GM10248 (cell line): ENCODE data around the gene UBE3A.

Experiments
- CTCF ChIA-PET: fragments of 300-600 bp; sonication (Branson Sonifier 250); formaldehyde crosslinking; extraction: SDS; loops from one replicate; lab custom pipeline; 2021; ENCODE audit warnings: antibody characterized with exemption; lab: Yijun Ruan, JAX
- POLR2A ChIA-PET: fragments of 350-650 bp; sonication (Branson Sonifier 250); formaldehyde crosslinking; extraction: SDS; loops from one replicate; lab custom pipeline; 2020; ENCODE audit warnings: antibody characterized with exemption; lab: Yijun Ruan, JAX
- DNase-seq: peaks from one replicate; pipeline ENCODE4 v3.0.0; 2012; ENCODE audit errors: extremely low spot score
- TF ChIP-seq, protein P1 (sequence below): IDR thresholded peaks from 2 replicates; pipeline ENCODE4 v1.5.1; 2012; ENCODE audit warnings: mild to moderate bottlenecking, low read depth; ENCODE audit errors: extremely low read depth, missing control alignments, control extremely low read depth

The UBE3A gene

DNA sequence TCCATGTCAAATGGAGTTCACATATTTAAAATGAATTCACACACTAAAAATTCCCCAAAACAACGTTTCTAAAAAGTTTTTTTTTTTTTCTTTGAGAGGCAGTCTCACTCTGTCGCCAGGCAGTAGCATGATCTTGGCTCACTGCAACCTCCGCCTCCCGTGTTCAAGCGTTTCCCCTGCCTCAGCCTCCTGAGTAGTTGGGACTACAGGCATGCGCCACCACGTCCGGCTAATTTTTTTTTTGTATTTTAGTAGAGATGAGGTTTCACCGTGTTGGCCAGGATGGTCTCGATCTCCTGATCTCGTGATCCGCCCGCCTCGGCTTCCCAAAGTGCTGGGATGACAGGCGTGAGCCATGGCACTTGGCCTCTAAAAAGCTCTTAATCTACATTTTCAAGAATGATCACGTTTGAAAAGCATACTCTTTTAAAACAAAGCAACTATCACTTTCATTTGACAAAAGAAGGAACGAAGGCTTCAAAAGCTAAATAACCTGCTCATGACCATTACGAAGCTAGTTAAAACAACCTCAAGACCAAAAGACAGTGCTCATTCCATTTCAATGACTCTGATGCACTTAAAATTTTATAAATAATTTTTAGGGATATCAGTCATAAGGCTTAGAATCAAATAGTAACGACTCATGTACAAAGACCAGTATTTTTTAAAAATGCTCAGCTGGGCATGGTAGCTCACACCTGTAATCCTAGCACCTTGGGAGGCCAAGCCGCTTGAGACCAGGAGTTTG lies 5.5 kb downstream of the UBE3A start:
- TF ChIP-seq, protein P1, sequence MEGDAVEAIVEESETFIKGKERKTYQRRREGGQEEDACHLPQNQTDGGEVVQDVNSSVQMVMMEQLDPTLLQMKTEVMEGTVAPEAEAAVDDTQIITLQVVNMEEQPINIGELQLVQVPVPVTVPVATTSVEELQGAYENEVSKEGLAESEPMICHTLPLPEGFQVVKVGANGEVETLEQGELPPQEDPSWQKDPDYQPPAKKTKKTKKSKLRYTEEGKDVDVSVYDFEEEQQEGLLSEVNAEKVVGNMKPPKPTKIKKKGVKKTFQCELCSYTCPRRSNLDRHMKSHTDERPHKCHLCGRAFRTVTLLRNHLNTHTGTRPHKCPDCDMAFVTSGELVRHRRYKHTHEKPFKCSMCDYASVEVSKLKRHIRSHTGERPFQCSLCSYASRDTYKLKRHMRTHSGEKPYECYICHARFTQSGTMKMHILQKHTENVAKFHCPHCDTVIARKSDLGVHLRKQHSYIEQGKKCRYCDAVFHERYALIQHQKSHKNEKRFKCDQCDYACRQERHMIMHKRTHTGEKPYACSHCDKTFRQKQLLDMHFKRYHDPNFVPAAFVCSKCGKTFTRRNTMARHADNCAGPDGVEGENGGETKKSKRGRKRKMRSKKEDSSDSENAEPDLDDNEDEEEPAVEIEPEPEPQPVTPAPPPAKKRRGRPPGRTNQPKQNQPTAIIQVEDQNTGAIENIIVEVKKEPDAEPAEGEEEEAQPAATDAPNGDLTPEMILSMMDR: no peak
- DNase-seq: no peak
- ChIA-PET CTCF (interaction anchor here (1.2 to 4.1 kb wide), 3 partner anchors 8 to 22 kb away, joined by 3 to 16 read pairs (median 3); no protein-coding TSS in a partner anchor), POLR2A (no interaction called here)

DNA sequence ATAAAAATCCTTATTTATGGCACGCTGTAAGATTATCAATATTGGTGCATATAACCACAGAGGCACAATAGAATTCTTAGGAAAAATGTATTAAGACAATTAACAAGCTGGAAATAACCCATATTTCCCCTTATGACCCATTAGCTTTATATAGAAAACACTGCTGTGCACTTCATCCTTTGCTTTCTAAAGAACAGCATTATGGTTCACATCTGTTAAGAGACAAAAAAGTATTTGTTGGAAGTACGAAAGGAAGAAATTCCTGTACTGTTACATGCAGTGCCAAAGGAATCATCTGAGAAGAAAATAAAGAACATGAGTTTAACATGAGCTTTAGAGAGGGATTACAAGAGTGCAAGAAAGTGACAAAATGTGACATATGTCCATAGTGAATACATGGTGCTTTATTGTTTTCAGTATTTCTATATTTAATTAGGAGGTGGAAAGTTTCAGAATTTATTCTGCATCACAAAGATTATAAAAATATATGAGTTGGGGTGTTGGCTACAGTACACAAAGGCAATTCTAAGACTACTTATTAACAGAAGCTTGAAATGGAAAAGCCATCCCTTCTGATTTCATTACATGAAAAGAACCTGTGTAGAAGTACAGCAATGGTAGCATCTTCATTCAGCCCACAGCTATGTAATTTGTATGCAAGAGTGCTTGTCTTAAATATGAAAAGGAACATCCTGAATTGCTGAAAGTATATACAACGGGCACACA lies 6.8 kb downstream of the UBE3A start:
- CTCF ChIA-PET: interaction anchor here (1.9 kb wide), 1 partner anchor 14 kb away, joined by 5 read pairs; no protein-coding TSS in a partner anchor
- POLR2A ChIA-PET: no interaction called here
- no peak for DNase-seq
- TF ChIP-seq, protein P1: no peak

DNA sequence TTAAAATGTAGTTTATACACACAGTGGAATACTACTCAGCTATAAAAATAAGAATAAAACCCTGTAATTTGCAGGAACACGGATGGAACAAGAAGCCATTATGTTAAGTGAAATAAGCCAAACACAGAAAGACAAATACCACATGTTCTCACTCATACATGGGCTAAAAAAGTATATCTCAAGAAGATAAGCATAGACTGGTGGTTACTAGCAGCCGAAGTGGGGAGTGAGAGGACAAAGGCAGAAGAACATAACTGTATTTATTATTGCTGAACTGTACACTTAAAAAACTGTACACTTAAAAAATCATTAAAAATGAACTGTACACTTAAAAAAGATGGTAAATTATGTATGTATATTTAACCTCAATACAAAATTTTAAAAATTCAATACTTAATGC lies 11.0 kb downstream of the UBE3A start:
- ChIA-PET CTCF (interaction anchor here (0.9 to 4.1 kb wide), 2 partner anchors 8 to 10 kb away, joined by 3 to 16 read pairs; no protein-coding TSS in a partner anchor), POLR2A (no interaction called here)
- TF ChIP-seq, protein P1: no peak
- DNase-seq: no peak

- ChIA-PET CTCF (interaction anchor here (0.9 to 4.1 kb wide), 2 partner anchors 8 to 9 kb away, joined by 3 to 16 read pairs; no protein-coding TSS in a partner anchor), POLR2A (no interaction called here)
- TF ChIP-seq, protein P1: no peak
- no peak for DNase-seq
These were observed 11.8 kb downstream of the UBE3A start for GRCh38 chr15:25426896-25427610.

DNA sequence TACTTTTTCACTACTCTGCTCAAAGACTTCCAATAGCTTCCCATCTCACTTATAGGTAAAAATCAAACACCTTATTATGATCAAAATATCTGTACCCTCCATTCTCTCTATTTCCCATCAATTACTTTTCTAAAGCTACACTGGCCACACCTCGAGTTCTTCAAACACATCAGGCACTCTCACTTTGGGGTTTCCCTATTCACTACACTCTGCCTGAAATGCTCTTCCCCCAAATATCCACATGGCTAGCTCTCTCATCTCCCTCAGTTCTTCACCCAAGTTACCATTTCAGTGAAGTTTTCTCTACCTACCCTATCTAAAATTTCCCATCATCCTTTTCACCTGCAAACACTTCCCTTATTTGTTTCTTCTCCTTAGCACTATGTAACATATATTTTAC lies 14.8 kb downstream of the UBE3A start:
- CTCF ChIA-PET: interaction anchor here (4.1 kb wide), 1 partner anchor 11 kb away, joined by 16 read pairs; no protein-coding TSS in a partner anchor
- POLR2A ChIA-PET: no interaction called here
- DNase-seq: no peak
- TF ChIP-seq, protein P1: no peak

GRCh38 chr15:25422021-25422420 lies 16.8 kb downstream of the UBE3A start:
- POLR2A ChIA-PET: no interaction called here

More at GRCh38 chr15:25422021-25422420, 16.8 kb downstream of the UBE3A start:
- CTCF ChIA-PET: no interaction called here
- TF ChIP-seq, protein P1: no peak
- no peak for DNase-seq
